ENCODE measurements around the gene SCP2.
"Not testable (repeated sequence)": the region's sequence is repeated elsewhere in the genome, so short reads cannot be mapped to it uniquely, and the experiment has no call there.

The SCP2 gene

GRCh38 chr1:52916241-52916975, 10.7 kb upstream of the SCP2 start:
- DNase-seq, result no peak
- intact Hi-C loops (cut with DNase I), result no loop called here

- no peak for DNase-seq
- intact Hi-C loops (cut with DNase I), result no loop called here
Observed at GRCh38 chr1:52917156-52917555, 9.9 kb upstream of the SCP2 start.

GRCh38 chr1:52917581-52917980, 9.5 kb upstream of the SCP2 start:
- no peak for DNase-seq
- intact Hi-C loops (cut with DNase I), result no loop called here

GRCh38 chr1:52918201-52918600, 8.9 kb upstream of the SCP2 start:
- intact Hi-C loops (cut with DNase I), result no loop called here
- no peak for DNase-seq

GRCh38 chr1:52919051-52919722, 7.9 kb upstream of the SCP2 start:
- no peak for DNase-seq
- intact Hi-C loops (cut with DNase I), result no loop called here

- no peak for DNase-seq
- intact Hi-C loops (cut with DNase I), result loop anchor here (10.0 kb wide), 1 partner anchor 265 kb away; no protein-coding TSS in a partner anchor
Observed at GRCh38 chr1:52919723-52920483, 7.2 kb upstream of the SCP2 start.

- peak in 2 of 10 donors; percentile 18 to 75 for DNase-seq
Observed at GRCh38 chr1:52920791-52921291, 6.2 kb upstream of the SCP2 start.

GRCh38 chr1:52925571-52926005, 1.5 kb upstream of the SCP2 start:
- DNase-seq, result no peak
- intact Hi-C loops (cut with DNase I), result loop anchor here (10.0 kb wide), 1 partner anchor 259 kb away; no protein-coding TSS in a partner anchor

More at GRCh38 chr1:52920791-52921291, 6.2 kb upstream of the SCP2 start:
- intact Hi-C loops (cut with DNase I), result loop anchor here (10.0 kb wide), 1 partner anchor 264 kb away; no protein-coding TSS in a partner anchor

GRCh38 chr1:52926864-52927211, 238 bp upstream of the SCP2 start:
- intact Hi-C loops (cut with DNase I), result loop anchor here (10.0 kb wide), 1 partner anchor 258 kb away; no protein-coding TSS in a partner anchor
- no peak for DNase-seq

- intact Hi-C loops (cut with DNase I), result loop anchor here (10.0 kb wide), 1 partner anchor 257 kb away; no protein-coding TSS in a partner anchor
- peak in 1 of 10 donors; percentile 77 for DNase-seq
Observed at GRCh38 chr1:52928015-52928404, 934 bp downstream of the SCP2 start.

- DNase-seq, result no peak
- intact Hi-C loops (cut with DNase I), result loop anchor here (10.0 kb wide), 1 partner anchor 256 kb away; no protein-coding TSS in a partner anchor
Observed at GRCh38 chr1:52929019-52929418, 1.9 kb downstream of the SCP2 start.

- DNase-seq, result no peak
- intact Hi-C loops (cut with DNase I), result no loop called here
Observed at GRCh38 chr1:52937433-52938182, 10.5 kb downstream of the SCP2 start.

- intact Hi-C loops (cut with DNase I), result no loop called here
- DNase-seq, result no peak
Observed at GRCh38 chr1:52938183-52938451, 11.0 kb downstream of the SCP2 start.

- DNase-seq, result no peak
- intact Hi-C loops (cut with DNase I), result no loop called here
Observed at GRCh38 chr1:52943876-52944416, 16.9 kb downstream of the SCP2 start.

GRCh38 chr1:52944566-52944965, 17.5 kb downstream of the SCP2 start:
- no peak for DNase-seq

GRCh38 chr1:52947490-52947889, 20.4 kb downstream of the SCP2 start:
- DNase-seq, result no peak
- intact Hi-C loops (cut with DNase I), result no loop called here

More at GRCh38 chr1:52944566-52944965, 17.5 kb downstream of the SCP2 start:
- intact Hi-C loops (cut with DNase I), result no loop called here

- DNase-seq; intact Hi-C loops (cut with DNase I): not testable (repeated sequence)
Observed at GRCh38 chr1:52949602-52950001, 22.5 kb downstream of the SCP2 start.

GRCh38 chr1:52952112-52952511, 25.0 kb downstream of the SCP2 start:
- DNase-seq, result no peak
- intact Hi-C loops (cut with DNase I), result no loop called here

GRCh38 chr1:52955129-52955970, 28.3 kb downstream of the SCP2 start:
- no peak for DNase-seq
- intact Hi-C loops (cut with DNase I), result no loop called here
